PC-3 (cell line): ENCODE data around the gene HSD17B13. TPM values are rescaled to one million over a fixed set of nuclear protein-coding genes. Genes with fewer than 3 reads are reported as not detected.

Experiments
- ATAC-seq: fragments of 200-7000 bp; cut with Tn5 transposase; 2 replicates; pipeline ENCODE4 v1.9.1; 2020; ENCODE audit warnings: mild to moderate bottlenecking, moderate library complexity
- BruUV-seq: library from RNA; stranded (reverse); fragments of 400-500 nt; replicated peaks from 2 replicates; lab custom pipeline; 2021; lab: Mats Ljungman, UMichigan
- CTCF ChIA-PET: fragments of 300-600 bp; sonication (Branson Sonifier 250); formaldehyde crosslinking; loops from one replicate; lab custom pipeline; 2022; ENCODE audit warnings: antibody characterized with exemption; lab: Charles Lee
- POLR2A ChIA-PET: fragments of 300-600 bp; sonication (Branson Sonifier 250); formaldehyde crosslinking; loops from one replicate; lab custom pipeline; 2022; ENCODE audit warnings: antibody characterized with exemption; ENCODE audit not compliant: unreplicated experiment; lab: Charles Lee
- DNase-seq: peaks from one replicate; pipeline ENCODE4 v3.0.0-alpha.2; 2015
- H2AFZ ChIP-seq: fragments of 300-600 bp; sonication (generic); 2 replicates; pipeline ENCODE4 v1.6.0; 2016; ENCODE audit warnings: antibody characterized with exemption, low read length
- H3F3A ChIP-seq: fragments of 300-600 bp; sonication (generic); one replicate; pipeline ENCODE4 v1.6.0; 2017; ENCODE audit warnings: antibody characterized with exemption, low read length, control low read depth, mild to moderate bottlenecking; ENCODE audit not compliant: unreplicated experiment
- H3K27ac ChIP-seq: fragments of 300-600 bp; sonication (generic); 2 replicates; pipeline ENCODE4 v1.5.1; 2016; ENCODE audit warnings: mild to moderate bottlenecking, low read length
- H3K27me3 ChIP-seq: fragments of 300-600 bp; sonication (generic); 2 replicates; pipeline ENCODE4 v1.6.1; 2016; ENCODE audit warnings: low read length, mixed read lengths
- H3K36me3 ChIP-seq: fragments of 300-600 bp; sonication (generic); 2 replicates; pipeline ENCODE4 v1.6.1; 2016; ENCODE audit warnings: low read depth, mixed run types, low read length, mixed read lengths
- H3K4me1 ChIP-seq: fragments of 300-600 bp; sonication (generic); 2 replicates; pipeline ENCODE4 v1.5.1; 2016; ENCODE audit warnings: low read length; ENCODE audit not compliant: insufficient read depth
- H3K4me2 ChIP-seq: fragments of 300-600 bp; sonication (generic); 2 replicates; pipeline ENCODE4 v1.6.0; 2016; ENCODE audit warnings: low read length
- H3K4me3 ChIP-seq: fragments of 300-600 bp; sonication (generic); 2 replicates; pipeline ENCODE4 v1.5.1; 2016; ENCODE audit warnings: mild to moderate bottlenecking, low read length, mixed read lengths
- H3K79me2 ChIP-seq: fragments of 300-600 bp; sonication (generic); 2 replicates; pipeline ENCODE4 v1.6.1; 2017; ENCODE audit warnings: low read length, mixed read lengths
- H3K9ac ChIP-seq: fragments of 300-600 bp; sonication (generic); 2 replicates; pipeline ENCODE4 v1.6.0; 2016; ENCODE audit warnings: mild to moderate bottlenecking, low read length
- H3K9me2 ChIP-seq: fragments of 300-600 bp; sonication (generic); replicated peaks from 2 replicates; pipeline ENCODE4 v1.6.1; 2016; ENCODE audit warnings: mixed run types, low read length, mixed read lengths
- H3K9me3 ChIP-seq: fragments of 300-600 bp; sonication (generic); 2 replicates; pipeline ENCODE4 v1.6.1; 2016; ENCODE audit warnings: low read length, mixed read lengths
- H4K20me1 ChIP-seq: fragments of 300-600 bp; sonication (generic); 2 replicates; pipeline ENCODE4 v1.6.1; 2016; ENCODE audit warnings: low read length, mixed read lengths
- EZH2 ChIP-seq: fragments of 300-600 bp; sonication (generic); IDR thresholded peaks from one replicate; pipeline ENCODE4 v1.6.1; 2017; ENCODE audit warnings: antibody characterized with exemption, mild to moderate bottlenecking, low read length; ENCODE audit not compliant: unreplicated experiment
- EZH2phosphoT487 ChIP-seq: fragments of 300-600 bp; sonication (generic); IDR thresholded peaks from 2 replicates; pipeline ENCODE4 v1.6.1; 2018; ENCODE audit warnings: mild to moderate bottlenecking, antibody characterized with exemption, low read length, borderline replicate concordance
- intact Hi-C: fragments of 100-400 bp; cut with micrococcal nuclease; formaldehyde crosslinking; loops from 2 replicates; pipeline ENCODE4 v1.9.0; 2023
- total RNA-seq: library from RNA; depleted of rRNA; stranded (reverse); fragments of >200 nt; gene quantifications from 2 replicates; pipeline ENCODE4 v1.2.3, GENCODE V29; 2014
- TF ChIP-seq, protein P1 (sequence below): fragments of 300-600 bp; sonication (generic); conservative IDR thresholded peaks from 2 replicates; pipeline ENCODE4 v1.5.1; 2017; ENCODE audit warnings: antibody characterized with exemption, low read depth, mild to moderate bottlenecking, low read length

HSD17B13 gene
- total RNA-seq, 1 experiment from 2014 or later: 0.18 TPM

DNA sequence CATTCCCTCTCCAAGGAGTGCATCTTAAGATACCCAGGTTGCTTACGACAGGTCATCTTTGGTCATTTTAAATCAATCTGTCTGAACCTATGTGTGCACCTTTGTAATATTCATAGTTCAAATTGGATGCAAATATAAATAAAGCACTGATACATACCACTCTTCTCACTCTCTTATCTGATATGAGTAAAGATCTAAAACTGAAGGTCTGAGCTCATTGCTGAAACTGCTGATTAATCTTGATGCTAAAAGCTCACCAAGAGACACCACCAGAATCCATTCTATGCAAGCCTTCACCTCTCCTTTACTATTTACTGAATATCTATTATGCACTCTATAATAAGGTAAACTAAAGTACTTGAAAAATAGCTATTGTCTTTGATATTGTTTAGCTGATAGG is 16.6 kb downstream of the HSD17B13 start:
- peak overlapping the region; percentile 88 for H2AFZ ChIP-seq
- H3K27ac ChIP-seq: peak overlapping the region; percentile 11; the same call in 1 of the 2 replicates
- intact Hi-C loops: loop anchor here (5.0 kb wide), 1 partner anchor 34 kb away; no protein-coding TSS in a partner anchor
- H4K20me1 ChIP-seq: no peaks in the 10 kb centered on the region
- H3F3A ChIP-seq: no peaks in the 10 kb centered on the region
- H3K36me3 ChIP-seq: no peaks in the 10 kb centered on the region
- H3K9ac ChIP-seq: peak overlapping the region; percentile 58; the same call in 1 of the 2 replicates
- ATAC-seq: no peak
- H3K79me2 ChIP-seq: no peaks in the 10 kb centered on the region
- TF ChIP-seq EZH2 (no peak), EZH2phosphoT487 (no peak)
- TF ChIP-seq, protein P1, sequence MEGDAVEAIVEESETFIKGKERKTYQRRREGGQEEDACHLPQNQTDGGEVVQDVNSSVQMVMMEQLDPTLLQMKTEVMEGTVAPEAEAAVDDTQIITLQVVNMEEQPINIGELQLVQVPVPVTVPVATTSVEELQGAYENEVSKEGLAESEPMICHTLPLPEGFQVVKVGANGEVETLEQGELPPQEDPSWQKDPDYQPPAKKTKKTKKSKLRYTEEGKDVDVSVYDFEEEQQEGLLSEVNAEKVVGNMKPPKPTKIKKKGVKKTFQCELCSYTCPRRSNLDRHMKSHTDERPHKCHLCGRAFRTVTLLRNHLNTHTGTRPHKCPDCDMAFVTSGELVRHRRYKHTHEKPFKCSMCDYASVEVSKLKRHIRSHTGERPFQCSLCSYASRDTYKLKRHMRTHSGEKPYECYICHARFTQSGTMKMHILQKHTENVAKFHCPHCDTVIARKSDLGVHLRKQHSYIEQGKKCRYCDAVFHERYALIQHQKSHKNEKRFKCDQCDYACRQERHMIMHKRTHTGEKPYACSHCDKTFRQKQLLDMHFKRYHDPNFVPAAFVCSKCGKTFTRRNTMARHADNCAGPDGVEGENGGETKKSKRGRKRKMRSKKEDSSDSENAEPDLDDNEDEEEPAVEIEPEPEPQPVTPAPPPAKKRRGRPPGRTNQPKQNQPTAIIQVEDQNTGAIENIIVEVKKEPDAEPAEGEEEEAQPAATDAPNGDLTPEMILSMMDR: no peak
- BruUV-seq: no TSS peak
- POLR2A ChIA-PET: interaction anchor here (0.6 kb wide), 2 partner anchors 69 to 1764 kb away, joined by 3 to 4 read pairs; no protein-coding TSS in a partner anchor
- no peaks in the 10 kb centered on the region for H3K27me3 ChIP-seq
- no peak for DNase-seq
- H3K9me3 ChIP-seq: no peaks in the 10 kb centered on the region
- peak overlapping the region; percentile 91 for H3K4me2 ChIP-seq
- H3K4me3 ChIP-seq: peak overlapping the region; percentile 78
- H3K9me2 ChIP-seq: no peaks in the 10 kb centered on the region
- H3K4me1 ChIP-seq: peaks cover 13% of the 10 kb centered on the region
- CTCF ChIA-PET: no interaction called here

DNA sequence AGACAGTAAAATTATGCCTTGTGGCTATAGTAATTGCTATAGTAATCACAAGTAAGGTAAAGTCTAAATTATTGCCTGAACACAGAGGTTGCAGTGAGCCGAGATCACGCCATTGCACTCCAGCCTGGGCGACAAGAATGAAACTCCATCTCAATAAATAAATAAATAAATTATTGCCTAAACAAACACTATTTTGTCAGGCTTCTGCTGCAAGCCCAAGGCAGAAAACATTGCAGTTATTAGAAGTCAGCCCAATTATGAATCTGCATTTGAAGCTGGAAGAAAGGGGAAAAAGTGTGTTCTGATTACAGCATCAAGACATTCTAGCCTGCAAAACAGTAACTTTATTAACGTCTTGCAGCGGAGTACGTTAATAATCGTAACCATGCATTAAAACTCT is 17.1 kb downstream of the HSD17B13 start:
- no peak for ATAC-seq
- peak overlapping the region; percentile 66 for H3K27ac ChIP-seq
- H3K79me2 ChIP-seq: no peaks in the 10 kb centered on the region
- H3K4me2 ChIP-seq: peak overlapping the region; percentile 91
- TF ChIP-seq EZH2phosphoT487: no peak
- TF ChIP-seq EZH2: no peak
- TF ChIP-seq, protein P1: no peak
- H3K9me3 ChIP-seq: no peaks in the 10 kb centered on the region
- H3K4me3 ChIP-seq: peak overlapping the region; percentile 78
- H3K4me1 ChIP-seq: peaks cover 13% of the 10 kb centered on the region
- ChIA-PET CTCF (no interaction called here), POLR2A (interaction anchor here (0.6 kb wide), 1 partner anchor 1763 kb away, joined by 3 read pairs; no protein-coding TSS in a partner anchor)
- intact Hi-C loops: loop anchor here (5.0 kb wide), 1 partner anchor 33 kb away; no protein-coding TSS in a partner anchor
- no peaks in the 10 kb centered on the region for H4K20me1 ChIP-seq
- no peak for DNase-seq
- H3K9ac ChIP-seq: peak overlapping the region; percentile 58
- peak overlapping the region; percentile 88 for H2AFZ ChIP-seq
- no peaks in the 10 kb centered on the region for H3K36me3 ChIP-seq
- H3K27me3 ChIP-seq: no peaks in the 10 kb centered on the region
- no TSS peak for BruUV-seq
- H3F3A ChIP-seq: no peaks in the 10 kb centered on the region
- no peaks in the 10 kb centered on the region for H3K9me2 ChIP-seq

DNA sequence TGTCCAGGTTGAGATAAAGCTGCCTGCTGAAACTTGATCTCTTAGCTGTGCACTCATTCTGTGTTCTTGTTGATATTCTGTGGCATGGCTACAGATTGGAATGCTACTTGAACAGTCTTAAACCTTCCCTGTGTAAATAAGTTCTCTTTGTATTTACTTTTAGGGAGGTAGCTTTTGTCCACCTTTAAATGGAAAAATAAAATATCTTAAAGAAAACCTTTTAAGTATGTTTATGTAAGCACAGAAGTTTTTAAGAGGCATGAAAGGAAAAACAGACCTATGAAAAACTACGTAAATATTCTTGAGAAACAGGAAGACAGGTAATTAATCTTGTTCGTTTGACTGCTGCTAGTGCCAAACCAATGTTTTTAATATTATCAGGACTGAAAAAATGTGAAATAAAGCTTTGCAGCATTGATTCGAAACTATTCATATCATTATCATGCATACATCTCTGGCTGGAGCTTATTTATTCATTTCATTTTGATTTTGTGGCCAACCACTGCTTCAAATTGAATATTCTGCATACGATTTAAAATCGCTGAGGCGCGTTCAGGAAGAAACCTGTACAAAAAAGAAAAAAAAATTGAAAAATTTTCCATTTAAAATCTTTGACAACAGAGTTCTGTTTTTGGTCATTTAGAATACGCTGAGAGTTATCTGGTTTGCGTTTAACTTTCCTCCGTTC is 17.8 kb downstream of the HSD17B13 start:
- no TSS peak for BruUV-seq
- no peaks in the 10 kb centered on the region for H3F3A ChIP-seq
- peak overlapping the region; percentile 67 for H3K27ac ChIP-seq
- TF ChIP-seq, protein P1: no peak
- TF ChIP-seq EZH2phosphoT487 (no peak), EZH2 (no peak)
- DNase-seq (peak; percentile 73), ATAC-seq (peak; percentile 97)
- no peaks in the 10 kb centered on the region for H3K9me2 ChIP-seq
- H3K27me3 ChIP-seq: no peaks in the 10 kb centered on the region
- H3K4me3 ChIP-seq: peak overlapping the region; percentile 78
- ChIA-PET POLR2A (interaction anchor here (0.8 kb wide), 1 partner anchor 296 kb away, joined by 4 read pairs; no protein-coding TSS in a partner anchor), CTCF (interaction anchor here (0.6 kb wide), 1 partner anchor 36 kb away, joined by 6 read pairs; no protein-coding TSS in a partner anchor)
- no peaks in the 10 kb centered on the region for H3K79me2 ChIP-seq
- no peaks in the 10 kb centered on the region for H3K9me3 ChIP-seq
- H4K20me1 ChIP-seq: no peaks in the 10 kb centered on the region
- peak overlapping the region; percentile 58 for H3K9ac ChIP-seq
- no peaks in the 10 kb centered on the region for H3K36me3 ChIP-seq
- H2AFZ ChIP-seq: peak overlapping the region; percentile 88
- intact Hi-C loops: loop anchor here (5.0 kb wide), 1 partner anchor 33 kb away; no protein-coding TSS in a partner anchor
- peak overlapping the region; percentile 91 for H3K4me2 ChIP-seq
- peaks cover 13% of the 10 kb centered on the region for H3K4me1 ChIP-seq
